ENCODE measurements around the gene PIBF1.

- TF ChIP-seq POLR2A (IDR thresholded peaks at IDR 0.05) (no peak), CTCF (IDR thresholded peaks at IDR 0.05) (no peak)
These were observed 784 bp downstream of the PIBF1 start for GRCh38 chr13:72782717-72783116.
